ENCODE measurements around the gene VWA3B.
"Not testable (repeated sequence)": the region's sequence is repeated elsewhere in the genome, so short reads cannot be mapped to it uniquely, and the experiment has no call there.

VWA3B gene

DNA sequence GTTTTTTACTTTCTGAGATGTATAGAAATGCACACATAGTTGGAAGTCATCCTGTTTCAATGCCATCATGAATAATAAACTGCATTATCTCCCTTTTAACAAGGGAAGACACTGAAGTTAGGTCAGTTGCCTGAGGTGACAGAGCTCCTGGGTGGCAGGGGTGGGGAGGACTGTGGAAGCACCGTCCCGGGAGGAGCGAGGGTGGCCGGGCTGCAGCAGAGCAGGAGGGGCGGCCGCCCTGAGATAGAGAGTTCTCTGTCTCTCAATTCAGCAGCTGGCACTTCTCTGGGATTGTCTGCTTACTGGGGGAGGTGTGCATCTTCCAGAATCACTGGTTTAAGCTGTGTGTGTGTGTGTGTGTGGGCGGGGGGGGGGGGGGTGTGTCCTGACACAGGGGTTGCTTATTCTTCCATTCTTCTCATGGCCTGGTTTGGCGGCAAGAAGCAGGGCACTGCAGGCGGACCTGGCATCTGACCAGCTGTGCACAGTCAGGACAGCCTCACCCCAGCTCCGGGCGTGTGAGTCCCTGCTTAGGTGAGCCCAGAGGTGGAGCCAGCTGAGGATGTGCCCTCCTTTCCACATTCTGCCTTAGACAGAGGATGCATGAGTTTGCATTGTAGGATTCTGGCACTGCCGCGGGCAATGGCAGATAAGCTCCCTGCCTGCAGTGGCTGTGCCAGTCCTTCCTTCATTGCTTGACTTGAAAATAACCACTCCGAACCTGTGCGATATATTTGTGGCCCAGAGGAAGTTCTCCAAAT lies 40.4 kb downstream of the VWA3B start:
- Histone ChIP-seq H3F3A (ENCODE audit: insufficient read depth) (no peaks in the 10 kb centered on the region), H3K4me2 (ENCODE audit: low read depth, low read length, poor library complexity, severe bottlenecking) (no peak overlapping the region), H3K27me3 (ENCODE audit: low read length) (no peaks in the 10 kb centered on the region), H2AFZ (ENCODE audit: low read depth, low read length, severe bottlenecking) (no peak overlapping the region), H3K27ac (ENCODE audit: low read depth, low read length) (no peak overlapping the region), H3K4me3 (ENCODE audit: insufficient read depth, low read length, poor library complexity, severe bottlenecking) (no peak overlapping the region), H3K36me3 (ENCODE audit: low read length) (no peaks in the 10 kb centered on the region), H3K9ac (ENCODE audit: low read length) (no peak overlapping the region), H3K9me3 (ENCODE audit: insufficient read depth, low read length) (no peaks in the 10 kb centered on the region), H3K9me2 (replicated peaks; ENCODE audit: insufficient read depth, low read length) (no peaks in the 10 kb centered on the region), H4K20me1 (ENCODE audit: low read depth, low read length) (no peaks in the 10 kb centered on the region), H3K79me2 (ENCODE audit: insufficient read depth, low read length) (no peaks in the 10 kb centered on the region)
- no peak for TF ChIP-seq CTCF (IDR thresholded peaks at IDR 0.05; ENCODE audit: insufficient read depth, low read length, poor library complexity, severe bottlenecking)
- TF ChIP-seq EZH2phosphoT487 (conservative IDR thresholded peaks at IDR 0.05; ENCODE audit: low read length) = no peak

DNA sequence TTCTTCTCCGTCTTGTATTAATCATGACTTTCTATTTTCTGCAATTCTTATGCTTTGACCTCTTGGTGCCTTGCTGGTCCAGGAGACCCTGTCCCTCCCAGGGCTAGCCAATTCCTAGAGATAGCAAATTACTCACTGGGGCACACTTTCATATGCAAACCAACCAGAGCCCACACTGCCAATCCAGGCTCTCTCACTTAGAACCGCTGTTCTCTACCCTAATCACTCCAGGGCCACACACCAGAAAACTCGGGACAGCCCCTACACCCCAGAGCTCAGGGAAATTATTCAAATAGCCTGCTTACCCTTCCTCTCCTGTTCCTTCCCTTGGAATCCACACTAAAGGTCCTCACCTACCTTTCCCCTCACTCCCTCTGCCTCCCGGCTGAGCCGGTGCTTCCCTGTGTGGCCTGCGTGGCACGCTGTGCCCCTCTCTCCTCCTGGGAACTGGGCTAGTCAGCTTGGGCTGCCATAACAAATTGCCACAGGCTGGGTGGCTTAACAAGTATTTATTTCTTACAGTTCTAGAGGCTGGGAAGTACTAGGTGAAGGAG lies 41.7 kb downstream of the VWA3B start:
- no peaks in the 10 kb centered on the region for H4K20me1 ChIP-seq (ENCODE audit: low read depth, low read length)

DNA sequence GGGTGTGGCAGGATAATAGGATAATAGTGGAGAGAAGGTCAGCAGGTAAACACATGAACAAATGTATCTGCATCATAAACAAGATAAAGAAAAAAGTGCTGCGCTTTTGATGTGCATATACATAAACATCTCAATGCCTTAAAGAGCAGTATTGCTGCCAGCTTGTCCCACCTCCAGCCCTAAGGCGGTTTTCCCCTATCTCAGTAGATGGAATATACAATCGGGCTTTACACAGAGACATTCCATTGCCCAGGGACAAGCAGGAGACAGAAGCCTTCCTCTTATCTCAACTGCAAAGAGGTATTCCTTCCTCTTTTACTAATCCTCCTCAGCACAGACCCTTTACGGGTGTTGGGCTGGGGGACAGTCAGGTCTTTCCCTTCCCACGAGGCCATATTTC lies 43.1 kb downstream of the VWA3B start:
- not testable (repeated sequence) for H4K20me1 ChIP-seq (ENCODE audit: low read depth, low read length); H3K36me3 ChIP-seq (ENCODE audit: low read length); H3K9me2 ChIP-seq (replicated peaks; ENCODE audit: insufficient read depth, low read length)

More for the DNA sequence above, 41.7 kb downstream of the VWA3B start:
- Histone ChIP-seq H3K79me2 (ENCODE audit: insufficient read depth, low read length) (no peaks in the 10 kb centered on the region), H3K9me3 (ENCODE audit: insufficient read depth, low read length) (no peaks in the 10 kb centered on the region), H3K36me3 (ENCODE audit: low read length) (no peaks in the 10 kb centered on the region), H3K27ac (ENCODE audit: low read depth, low read length) (no peak overlapping the region), H3K9me2 (replicated peaks; ENCODE audit: insufficient read depth, low read length) (no peaks in the 10 kb centered on the region), H3K4me3 (ENCODE audit: insufficient read depth, low read length, poor library complexity, severe bottlenecking) (no peak overlapping the region), H3K9ac (ENCODE audit: low read length) (no peak overlapping the region), H3K4me2 (ENCODE audit: low read depth, low read length, poor library complexity, severe bottlenecking) (no peak overlapping the region), H2AFZ (ENCODE audit: low read depth, low read length, severe bottlenecking) (no peak overlapping the region), H3F3A (ENCODE audit: insufficient read depth) (no peaks in the 10 kb centered on the region), H3K27me3 (ENCODE audit: low read length) (no peaks in the 10 kb centered on the region)
- TF ChIP-seq CTCF (IDR thresholded peaks at IDR 0.05; ENCODE audit: insufficient read depth, low read length, poor library complexity, severe bottlenecking) (no peak), EZH2phosphoT487 (conservative IDR thresholded peaks at IDR 0.05; ENCODE audit: low read length) (no peak)

More for the DNA sequence above, 43.1 kb downstream of the VWA3B start:
- H3K9ac ChIP-seq (ENCODE audit: low read length); H3F3A ChIP-seq (ENCODE audit: insufficient read depth); H3K9me3 ChIP-seq (ENCODE audit: insufficient read depth, low read length); H3K4me3 ChIP-seq (ENCODE audit: insufficient read depth, low read length, poor library complexity, severe bottlenecking); H3K79me2 ChIP-seq (ENCODE audit: insufficient read depth, low read length); H3K4me2 ChIP-seq (ENCODE audit: low read depth, low read length, poor library complexity, severe bottlenecking); H2AFZ ChIP-seq (ENCODE audit: low read depth, low read length, severe bottlenecking); H3K27me3 ChIP-seq (ENCODE audit: low read length); H3K27ac ChIP-seq (ENCODE audit: low read depth, low read length): not testable (repeated sequence)
